K562 (cell line): ENCODE results near the gene CLCC1. TPM values are rescaled to one million over a fixed set of nuclear protein-coding genes. Genes with fewer than 3 reads are reported as not detected.

Source experiments
- ATAC-seq: fragments of 200-7000 bp; cut with Tn5 transposase; 3 replicates; pipeline ENCODE4 v1.9.1; 2020; ENCODE audit warnings: moderate library complexity
- BruUV-seq: library from RNA; stranded (reverse); fragments of 400-500 nt; replicated peaks from 2 replicates; lab custom pipeline; 2021; lab: Mats Ljungman, UMichigan
- CTCF ChIA-PET: fragments of 300-600 bp; formaldehyde crosslinking; extraction: SDS; loops from one replicate; lab custom pipeline; 2021; ENCODE audit warnings: low intra/inter-chr PET ratio; lab: Yijun Ruan, JAX
- POLR2A ChIA-PET: fragments of 300-600, 350-650 bp; sonication (Branson Sonifier 250); formaldehyde crosslinking; extraction: SDS; loops from one replicate; lab custom pipeline; 2021; ENCODE audit warnings: antibody characterized with exemption, inconsistent platforms; lab: Yijun Ruan, JAX
- DNase-seq, 4 experiments: peaks; one replicate each; pipeline versions ENCODE4 v3.0.0 to v3.0.0-alpha.2; 2011 to 2018; ENCODE audit warnings: low spot score in 3 of 4, mixed read lengths in 3 of 4; ENCODE audit errors: extremely low read depth in 1 of 4
- FAIRE-seq: peaks from 2 replicates; lab custom pipeline; 2011; peaks lifted over from hg19 to GRCh38; lab: Jason Lieb, UNC
- H2AFZ ChIP-seq: 2 replicates; pipeline ENCODE4 v1.6.0; 2011; ENCODE audit warnings: low read depth, low read length, control low read depth, inconsistent platforms
- H3K27ac ChIP-seq: fragments of 200-600 bp; 3 replicates; pipeline ENCODE4 v1.8.0; 2011; ENCODE audit warnings: low read depth, mild to moderate bottlenecking, control low read depth, inconsistent platforms, low read length, moderate library complexity, mixed read lengths; ENCODE audit errors: extremely low read depth
- H3K27me3 ChIP-seq, 2 experiments: fragments of 300-600 bp in 1 of 2; 2 replicates in 1 of 2; 3 replicates in 1 of 2; pipeline versions ENCODE4 v1.6.0 to v1.8.0; 2011; ENCODE audit warnings: inconsistent platforms in 2 of 2, low read length in 2 of 2, mild to moderate bottlenecking in 1 of 2, mixed read lengths in 1 of 2, moderate library complexity in 1 of 2; ENCODE audit not compliant: control insufficient read depth in 2 of 2, insufficient read depth in 2 of 2
- H3K36me3 ChIP-seq: fragments of 300-600 bp; 3 replicates; pipeline ENCODE4 v1.8.0; 2011; ENCODE audit warnings: mild to moderate bottlenecking, low read length, inconsistent platforms; ENCODE audit not compliant: control insufficient read depth, insufficient read depth
- H3K4me1 ChIP-seq, 2 experiments: fragments of 200-600 bp in 1 of 2; replicated peaks in 1 of 2; 2 replicates in 1 of 2; 3 replicates in 1 of 2; pipeline versions ENCODE4 v1.5.1 to v1.8.0; 2011; ENCODE audit warnings: inconsistent platforms in 2 of 2, low read length in 2 of 2, mild to moderate bottlenecking in 1 of 2, mixed read lengths in 1 of 2, moderate library complexity in 1 of 2; ENCODE audit not compliant: control insufficient read depth in 2 of 2, insufficient read depth in 2 of 2
- H3K4me2 ChIP-seq: 2 replicates; pipeline ENCODE4 v1.6.1; 2011; ENCODE audit warnings: low read length, control low read depth, inconsistent platforms, mixed read lengths; ENCODE audit not compliant: insufficient read depth
- H3K4me3 ChIP-seq: fragments of 200-600 bp; sonication (generic), shearing (Covaris generic); 2 replicates; pipeline ENCODE4 v1.5.1; 2016; ENCODE audit warnings: control low read depth, inconsistent platforms
- H3K79me2 ChIP-seq: fragments of 200-600 bp; 3 replicates; pipeline ENCODE4 v1.8.0; 2011; ENCODE audit warnings: low read length, inconsistent platforms; ENCODE audit not compliant: control insufficient read depth, insufficient read depth
- H3K9ac ChIP-seq, 2 experiments: 2 replicates each; pipeline versions ENCODE4 v1.6.0 to v1.6.1; 2011; ENCODE audit warnings: low read depth in 2 of 2, low read length in 2 of 2, control low read depth in 1 of 2, inconsistent platforms in 1 of 2, mild to moderate bottlenecking in 1 of 2, mixed read lengths in 1 of 2; ENCODE audit not compliant: insufficient read depth in 1 of 2
- H3K9me1 ChIP-seq: one replicate; pipeline ENCODE4 v1.6.0; 2011; ENCODE audit warnings: inconsistent platforms, mild to moderate bottlenecking, low read length, moderate library complexity; ENCODE audit not compliant: control insufficient read depth, insufficient read depth
- H3K9me3 ChIP-seq: replicated peaks from 2 replicates; pipeline ENCODE4 v1.5.1; 2011; ENCODE audit warnings: low read depth, low read length, inconsistent platforms; ENCODE audit not compliant: control insufficient read depth, insufficient read depth
- H4K20me1 ChIP-seq: replicated peaks from 2 replicates; pipeline ENCODE4 v1.6.1; 2011; ENCODE audit warnings: low read length, inconsistent platforms, mixed read lengths; ENCODE audit not compliant: control insufficient read depth, insufficient read depth
- EP300 ChIP-seq: IDR thresholded peaks from 2 replicates; pipeline ENCODE4 v1.6.1; 2012; ENCODE audit warnings: low read length, improper control_type of control experiment
- LARP7 ChIP-seq: fragments of 450-650 bp; IDR thresholded peaks from 2 replicates; pipeline ENCODE4 v1.6.1; 2016
- MAZ ChIP-seq, 2 experiments: fragments of 450-650 bp in 1 of 2; sonication (generic) in 1 of 2; formaldehyde crosslinking; IDR thresholded peaks in 1 of 2; conservative IDR thresholded peaks in 1 of 2; 2 replicates each; pipeline versions ENCODE4 v1.4.0 to v1.5.0; 2020; ENCODE audit warnings: mild to moderate bottlenecking in 1 of 2, missing genetic modification reagents in 1 of 2
- TAF1 ChIP-seq: IDR thresholded peaks from 2 replicates; pipeline ENCODE4 v1.6.1; 2011; ENCODE audit warnings: mild to moderate bottlenecking, low read length, moderate library complexity; ENCODE audit not compliant: insufficient read depth, control insufficient read depth, severe bottlenecking; ENCODE audit errors: extremely low read depth
- ZBTB8A ChIP-seq: fragments of 450-650 bp; IDR thresholded peaks from 2 replicates; pipeline ENCODE4 v1.6.1; 2018; ENCODE audit warnings: mild to moderate bottlenecking, moderate library complexity; ENCODE audit not compliant: partially characterized antibody
- ZNF551 ChIP-seq: fragments of 250-450 bp; sonication (Bioruptor Pico); IDR thresholded peaks from 2 replicates; pipeline ENCODE4 v1.5.0; 2021; ENCODE audit warnings: mild to moderate bottlenecking, moderate library complexity
- WGBS: fragments of 100-300 bp; shearing (Covaris generic); methylation state at CpG from one replicate; pipeline ENCODE4 v1.1.6; 2016; ENCODE audit warnings: low coverage, mixed read lengths; ENCODE audit not compliant: insufficient coverage; ENCODE audit errors: missing lambda C conversion rate; 5-methylcytosine and 5-hydroxymethylcytosine counted together
- in situ Hi-C: fragments of 300-500 bp; cut with MboI; formaldehyde crosslinking; loops from 4 replicates; pipeline ENCODE4 v1.15.0; 2018; ENCODE audit warnings: inconsistent platforms, mixed read lengths
- intact Hi-C: fragments of 100-400 bp; cut with micrococcal nuclease; formaldehyde crosslinking; loops from 2 replicates; pipeline ENCODE4 v1.14.2; 2022
- polyA plus RNA-seq, 8 experiments: library from polyadenylated mRNA; depleted of rRNA in 4 of 8; stranded (reverse) in 5 of 8; unstranded in 3 of 8; fragments of >200 nt; fragmentation: Nextera tagmentation in 2 of 8; fragmentation: Illumina TruSeq in 1 of 8; extraction: Ambion mirVana in 2 of 8; extraction: Trizol in 1 of 8; gene quantifications; 2 replicates each; pipeline versions ENCODE4 v1.2.1 to v1.2.3, GENCODE V29; 2011 to 2014; ENCODE audit warnings: inconsistent platforms in 1 of 8, missing spikeins in 1 of 8
- total RNA-seq, 7 experiments: library from RNA; depleted of rRNA in 6 of 7; stranded (reverse); fragments of >200 nt in 6 of 7; fragmentation: Illumina TruSeq in 2 of 7; extraction: Trizol in 2 of 7; gene quantifications; 2 replicates each; pipeline versions ENCODE4 v1.2.1 to v1.2.3, GENCODE V29; 2011 to 2021; ENCODE audit warnings: low replicate concordance in 1 of 7
- TF ChIP-seq, protein P1 (sequence below): fragments of 250-450 bp; sonication (Bioruptor Pico); IDR thresholded peaks from 2 replicates; pipeline ENCODE4 v1.4.0; 2020
- TF ChIP-seq, protein P2 (sequence below): fragments of 250-450 bp; sonication (Bioruptor Pico); IDR thresholded peaks from 2 replicates; pipeline ENCODE4 v1.8.0; 2021; ENCODE audit warnings: moderate library complexity, mild to moderate bottlenecking, inconsistent platforms
- TF ChIP-seq, protein P3 (sequence below): sonication (generic); formaldehyde crosslinking; IDR thresholded peaks from 2 replicates; pipeline ENCODE4 v1.8.0; 2023; ENCODE audit warnings: mild to moderate bottlenecking, missing genetic modification reagents
- TF ChIP-seq, protein P4 (sequence below): fragments of 250-450 bp; sonication (Bioruptor Pico); IDR thresholded peaks from 2 replicates; pipeline ENCODE4 v1.4.0; 2020; ENCODE audit warnings: borderline replicate concordance

CLCC1 gene
- total and polyA plus RNA-seq, 9 of the 15 experiments (the other 6 are each of a cell fraction or from before 2014, with no cell fraction given), result 28.8 to 63.4 (median 40.4) TPM

DNA sequence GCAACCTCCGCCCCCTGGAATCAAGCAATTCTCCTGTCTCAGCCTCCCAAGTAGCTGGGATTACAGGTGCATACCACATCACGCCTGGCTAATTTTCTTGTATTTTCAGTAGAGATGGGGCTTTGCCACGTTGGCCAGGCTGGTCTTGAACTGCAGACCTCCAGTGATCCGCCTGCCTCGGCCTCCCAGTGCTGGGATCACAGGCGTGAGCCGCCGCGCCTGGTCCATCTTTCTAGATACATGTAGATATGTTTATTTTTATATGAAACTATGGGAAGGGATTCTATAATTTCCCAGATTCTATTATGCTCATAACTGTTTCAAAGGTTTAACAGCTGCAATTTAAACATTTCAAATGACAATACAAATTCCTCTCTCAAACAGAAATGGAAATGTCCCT is 27.1 kb downstream of the CLCC1 start:
- no peaks in the 10 kb centered on the region for H3K9me3 ChIP-seq
- WGBS, result 97% methylated on average over 9 of the region's 9 CpGs
- no peak for FAIRE-seq
- ChIA-PET POLR2A (interaction anchor here (0.6 to 2.2 kb wide), 2 partner anchors 16 to 385 kb away, joined by 3 to 5 read pairs; no protein-coding TSS in a partner anchor), CTCF (no interaction called here)
- no peak overlapping the region for H2AFZ ChIP-seq
- H3K9ac ChIP-seq, result no peak overlapping the region
- intact Hi-C loops (no loop called here), in situ Hi-C loops (no loop called here)
- no peaks in the 10 kb centered on the region for H3K27me3 ChIP-seq
- no peaks in the 10 kb centered on the region for H3K79me2 ChIP-seq
- no peak for ATAC-seq
- no peak overlapping the region for H3K4me2 ChIP-seq
- H3K4me3 ChIP-seq, result no peak overlapping the region
- H3K4me1 ChIP-seq, result no peaks in the 10 kb centered on the region
- no peak for DNase-seq
- BruUV-seq, result no TSS peak
- H3K27ac ChIP-seq, result no peak overlapping the region
- peaks cover 93% of the 10 kb centered on the region for H3K36me3 ChIP-seq
- no peaks in the 10 kb centered on the region for H3K9me1 ChIP-seq
- no peaks in the 10 kb centered on the region for H4K20me1 ChIP-seq
- TF ChIP-seq, protein P1, sequence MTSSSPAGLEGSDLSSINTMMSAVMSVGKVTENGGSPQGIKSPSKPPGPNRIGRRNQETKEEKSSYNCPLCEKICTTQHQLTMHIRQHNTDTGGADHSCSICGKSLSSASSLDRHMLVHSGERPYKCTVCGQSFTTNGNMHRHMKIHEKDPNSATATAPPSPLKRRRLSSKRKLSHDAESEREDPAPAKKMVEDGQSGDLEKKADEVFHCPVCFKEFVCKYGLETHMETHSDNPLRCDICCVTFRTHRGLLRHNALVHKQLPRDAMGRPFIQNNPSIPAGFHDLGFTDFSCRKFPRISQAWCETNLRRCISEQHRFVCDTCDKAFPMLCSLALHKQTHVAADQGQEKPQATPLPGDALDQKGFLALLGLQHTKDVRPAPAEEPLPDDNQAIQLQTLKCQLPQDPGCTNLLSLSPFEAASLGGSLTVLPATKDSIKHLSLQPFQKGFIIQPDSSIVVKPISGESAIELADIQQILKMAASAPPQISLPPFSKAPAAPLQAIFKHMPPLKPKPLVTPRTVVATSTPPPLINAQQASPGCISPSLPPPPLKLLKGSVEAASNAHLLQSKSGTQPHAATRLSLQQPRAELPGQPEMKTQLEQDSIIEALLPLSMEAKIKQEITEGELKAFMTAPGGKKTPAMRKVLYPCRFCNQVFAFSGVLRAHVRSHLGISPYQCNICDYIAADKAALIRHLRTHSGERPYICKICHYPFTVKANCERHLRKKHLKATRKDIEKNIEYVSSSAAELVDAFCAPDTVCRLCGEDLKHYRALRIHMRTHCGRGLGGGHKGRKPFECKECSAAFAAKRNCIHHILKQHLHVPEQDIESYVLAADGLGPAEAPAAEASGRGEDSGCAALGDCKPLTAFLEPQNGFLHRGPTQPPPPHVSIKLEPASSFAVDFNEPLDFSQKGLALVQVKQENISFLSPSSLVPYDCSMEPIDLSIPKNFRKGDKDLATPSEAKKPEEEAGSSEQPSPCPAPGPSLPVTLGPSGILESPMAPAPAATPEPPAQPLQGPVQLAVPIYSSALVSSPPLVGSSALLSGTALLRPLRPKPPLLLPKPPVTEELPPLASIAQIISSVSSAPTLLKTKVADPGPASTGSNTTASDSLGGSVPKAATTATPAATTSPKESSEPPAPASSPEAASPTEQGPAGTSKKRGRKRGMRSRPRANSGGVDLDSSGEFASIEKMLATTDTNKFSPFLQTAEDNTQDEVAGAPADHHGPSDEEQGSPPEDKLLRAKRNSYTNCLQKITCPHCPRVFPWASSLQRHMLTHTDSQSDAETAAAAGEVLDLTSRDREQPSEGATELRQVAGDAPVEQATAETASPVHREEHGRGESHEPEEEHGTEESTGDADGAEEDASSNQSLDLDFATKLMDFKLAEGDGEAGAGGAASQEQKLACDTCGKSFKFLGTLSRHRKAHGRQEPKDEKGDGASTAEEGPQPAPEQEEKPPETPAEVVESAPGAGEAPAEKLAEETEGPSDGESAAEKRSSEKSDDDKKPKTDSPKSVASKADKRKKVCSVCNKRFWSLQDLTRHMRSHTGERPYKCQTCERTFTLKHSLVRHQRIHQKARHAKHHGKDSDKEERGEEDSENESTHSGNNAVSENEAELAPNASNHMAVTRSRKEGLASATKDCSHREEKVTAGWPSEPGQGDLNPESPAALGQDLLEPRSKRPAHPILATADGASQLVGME (CRISPR knock-in tag), result no peak
- TF ChIP-seq, protein P2, sequence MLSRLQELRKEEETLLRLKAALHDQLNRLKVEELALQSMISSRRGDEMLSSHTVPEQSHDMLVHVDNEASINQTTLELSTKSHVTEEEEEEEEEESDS (CRISPR knock-in tag), result no peak
- no peak for TF ChIP-seq EP300
- no peak for TF ChIP-seq ZNF551 (CRISPR knock-in tag)
- TF ChIP-seq ZBTB8A, result no peak
- TF ChIP-seq LARP7, result no peak
- no peak for TF ChIP-seq TAF1
- TF ChIP-seq MAZ (CRISPR knock-in tag; conservative IDR thresholded peaks at IDR 0.05 in 1 of 2, IDR thresholded peaks at IDR 0.05 in 1 of 2), result no peak
- TF ChIP-seq, protein P3, sequence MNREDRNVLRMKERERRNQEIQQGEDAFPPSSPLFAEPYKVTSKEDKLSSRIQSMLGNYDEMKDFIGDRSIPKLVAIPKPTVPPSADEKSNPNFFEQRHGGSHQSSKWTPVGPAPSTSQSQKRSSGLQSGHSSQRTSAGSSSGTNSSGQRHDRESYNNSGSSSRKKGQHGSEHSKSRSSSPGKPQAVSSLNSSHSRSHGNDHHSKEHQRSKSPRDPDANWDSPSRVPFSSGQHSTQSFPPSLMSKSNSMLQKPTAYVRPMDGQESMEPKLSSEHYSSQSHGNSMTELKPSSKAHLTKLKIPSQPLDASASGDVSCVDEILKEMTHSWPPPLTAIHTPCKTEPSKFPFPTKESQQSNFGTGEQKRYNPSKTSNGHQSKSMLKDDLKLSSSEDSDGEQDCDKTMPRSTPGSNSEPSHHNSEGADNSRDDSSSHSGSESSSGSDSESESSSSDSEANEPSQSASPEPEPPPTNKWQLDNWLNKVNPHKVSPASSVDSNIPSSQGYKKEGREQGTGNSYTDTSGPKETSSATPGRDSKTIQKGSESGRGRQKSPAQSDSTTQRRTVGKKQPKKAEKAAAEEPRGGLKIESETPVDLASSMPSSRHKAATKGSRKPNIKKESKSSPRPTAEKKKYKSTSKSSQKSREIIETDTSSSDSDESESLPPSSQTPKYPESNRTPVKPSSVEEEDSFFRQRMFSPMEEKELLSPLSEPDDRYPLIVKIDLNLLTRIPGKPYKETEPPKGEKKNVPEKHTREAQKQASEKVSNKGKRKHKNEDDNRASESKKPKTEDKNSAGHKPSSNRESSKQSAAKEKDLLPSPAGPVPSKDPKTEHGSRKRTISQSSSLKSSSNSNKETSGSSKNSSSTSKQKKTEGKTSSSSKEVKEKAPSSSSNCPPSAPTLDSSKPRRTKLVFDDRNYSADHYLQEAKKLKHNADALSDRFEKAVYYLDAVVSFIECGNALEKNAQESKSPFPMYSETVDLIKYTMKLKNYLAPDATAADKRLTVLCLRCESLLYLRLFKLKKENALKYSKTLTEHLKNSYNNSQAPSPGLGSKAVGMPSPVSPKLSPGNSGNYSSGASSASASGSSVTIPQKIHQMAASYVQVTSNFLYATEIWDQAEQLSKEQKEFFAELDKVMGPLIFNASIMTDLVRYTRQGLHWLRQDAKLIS, result no peak
- TF ChIP-seq, protein P4, sequence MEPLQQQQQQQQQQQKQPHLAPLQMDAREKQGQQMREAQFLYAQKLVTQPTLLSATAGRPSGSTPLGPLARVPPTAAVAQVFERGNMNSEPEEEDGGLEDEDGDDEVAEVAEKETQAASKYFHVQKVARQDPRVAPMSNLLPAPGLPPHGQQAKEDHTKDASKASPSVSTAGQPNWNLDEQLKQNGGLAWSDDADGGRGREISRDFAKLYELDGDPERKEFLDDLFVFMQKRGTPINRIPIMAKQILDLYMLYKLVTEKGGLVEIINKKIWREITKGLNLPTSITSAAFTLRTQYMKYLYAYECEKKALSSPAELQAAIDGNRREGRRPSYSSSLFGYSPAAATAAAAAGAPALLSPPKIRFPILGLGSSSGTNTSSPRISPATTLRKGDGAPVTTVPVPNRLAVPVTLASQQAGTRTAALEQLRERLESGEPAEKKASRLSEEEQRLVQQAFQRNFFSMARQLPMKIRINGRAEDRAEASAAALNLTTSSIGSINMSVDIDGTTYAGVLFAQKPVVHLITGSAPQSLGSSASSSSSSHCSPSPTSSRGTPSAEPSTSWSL (CRISPR knock-in tag), result no peak
